ENCODE data around the gene TMEM39A.

Gene TMEM39A

GRCh38 chr3:119457246-119457645, 6.2 kb downstream of the TMEM39A start:
- FAIRE-seq, result no peak
- DNase-seq (ENCODE audit: extremely low spot score, insufficient read length, low read depth), result no peak

GRCh38 chr3:119456469-119456868, 6.9 kb downstream of the TMEM39A start:
- DNase-seq (ENCODE audit: extremely low spot score, insufficient read length, low read depth), result no peak
- no peak for FAIRE-seq

GRCh38 chr3:119453822-119454221, 9.6 kb downstream of the TMEM39A start:
- FAIRE-seq, result no peak
- DNase-seq (ENCODE audit: extremely low spot score, insufficient read length, low read depth), result no peak

- FAIRE-seq, result peak; percentile 9
- no peak for DNase-seq (ENCODE audit: extremely low spot score, insufficient read length, low read depth)
These were observed 18.8 kb downstream of the TMEM39A start for GRCh38 chr3:119444590-119444989.

GRCh38 chr3:119443179-119443578, 20.2 kb downstream of the TMEM39A start:
- DNase-seq (ENCODE audit: extremely low spot score, insufficient read length, low read depth) (no peak), FAIRE-seq (no peak)

- DNase-seq (ENCODE audit: extremely low spot score, insufficient read length, low read depth) (no peak), FAIRE-seq (no peak)
These were observed 25.6 kb downstream of the TMEM39A start for GRCh38 chr3:119437691-119438258.

- no peak for FAIRE-seq
- no peak for DNase-seq (ENCODE audit: extremely low spot score, insufficient read length, low read depth)
These were observed 26.4 kb downstream of the TMEM39A start for GRCh38 chr3:119436977-119437376.

GRCh38 chr3:119434703-119435102, 28.7 kb downstream of the TMEM39A start:
- FAIRE-seq (no peak), DNase-seq (ENCODE audit: extremely low spot score, insufficient read length, low read depth) (no peak)

GRCh38 chr3:119433613-119434325, 29.6 kb downstream of the TMEM39A start:
- FAIRE-seq, result no peak
- DNase-seq (ENCODE audit: extremely low spot score, insufficient read length, low read depth), result no peak

GRCh38 chr3:119428538-119428937, 34.9 kb downstream of the TMEM39A start:
- DNase-seq (ENCODE audit: extremely low spot score, insufficient read length, low read depth) (no peak), FAIRE-seq (no peak)

GRCh38 chr3:119427669-119428068, 35.7 kb downstream of the TMEM39A start:
- no peak for DNase-seq (ENCODE audit: extremely low spot score, insufficient read length, low read depth)
- no peak for FAIRE-seq

GRCh38 chr3:119420196-119420595, 43.2 kb downstream of the TMEM39A start:
- FAIRE-seq (no peak), DNase-seq (ENCODE audit: extremely low spot score, insufficient read length, low read depth) (no peak)

GRCh38 chr3:119418641-119419040, 44.8 kb downstream of the TMEM39A start:
- FAIRE-seq (no peak), DNase-seq (ENCODE audit: extremely low spot score, insufficient read length, low read depth) (no peak)

GRCh38 chr3:119417771-119418512, 45.5 kb downstream of the TMEM39A start:
- FAIRE-seq (no peak), DNase-seq (ENCODE audit: extremely low spot score, insufficient read length, low read depth) (no peak)

GRCh38 chr3:119416873-119417272, 46.5 kb downstream of the TMEM39A start:
- no peak for DNase-seq (ENCODE audit: extremely low spot score, insufficient read length, low read depth)
- no peak for FAIRE-seq

- DNase-seq (ENCODE audit: extremely low spot score, insufficient read length, low read depth), result no peak
- FAIRE-seq, result no peak
These were observed 49.7 kb downstream of the TMEM39A start for GRCh38 chr3:119413603-119414280.

GRCh38 chr3:119409844-119410243, 53.6 kb downstream of the TMEM39A start:
- FAIRE-seq, result no peak

GRCh38 chr3:119408243-119408950, 55.0 kb downstream of the TMEM39A start:
- FAIRE-seq, result no peak

More at GRCh38 chr3:119409844-119410243, 53.6 kb downstream of the TMEM39A start:
- no peak for DNase-seq (ENCODE audit: extremely low spot score, insufficient read length, low read depth)

GRCh38 chr3:119405315-119405714, 58.1 kb downstream of the TMEM39A start:
- DNase-seq (ENCODE audit: extremely low spot score, insufficient read length, low read depth), result no peak
- no peak for FAIRE-seq

More at GRCh38 chr3:119408243-119408950, 55.0 kb downstream of the TMEM39A start:
- no peak for DNase-seq (ENCODE audit: extremely low spot score, insufficient read length, low read depth)

GRCh38 chr3:119403201-119403600, 60.2 kb downstream of the TMEM39A start:
- FAIRE-seq, result no peak

More at GRCh38 chr3:119403201-119403600, 60.2 kb downstream of the TMEM39A start:
- DNase-seq (ENCODE audit: extremely low spot score, insufficient read length, low read depth), result no peak
